RPMI8226 (cell line): Measurements from ENCODE around the gene PTPA.
"Not testable (repeated sequence)": the region's sequence is repeated elsewhere in the genome, so short reads cannot be mapped to it uniquely, and the experiment has no call there.

Source experiments
- DNase-seq: peaks from one replicate; pipeline ENCODE4 v3.0.0-alpha.2; 2015

The PTPA gene

DNA sequence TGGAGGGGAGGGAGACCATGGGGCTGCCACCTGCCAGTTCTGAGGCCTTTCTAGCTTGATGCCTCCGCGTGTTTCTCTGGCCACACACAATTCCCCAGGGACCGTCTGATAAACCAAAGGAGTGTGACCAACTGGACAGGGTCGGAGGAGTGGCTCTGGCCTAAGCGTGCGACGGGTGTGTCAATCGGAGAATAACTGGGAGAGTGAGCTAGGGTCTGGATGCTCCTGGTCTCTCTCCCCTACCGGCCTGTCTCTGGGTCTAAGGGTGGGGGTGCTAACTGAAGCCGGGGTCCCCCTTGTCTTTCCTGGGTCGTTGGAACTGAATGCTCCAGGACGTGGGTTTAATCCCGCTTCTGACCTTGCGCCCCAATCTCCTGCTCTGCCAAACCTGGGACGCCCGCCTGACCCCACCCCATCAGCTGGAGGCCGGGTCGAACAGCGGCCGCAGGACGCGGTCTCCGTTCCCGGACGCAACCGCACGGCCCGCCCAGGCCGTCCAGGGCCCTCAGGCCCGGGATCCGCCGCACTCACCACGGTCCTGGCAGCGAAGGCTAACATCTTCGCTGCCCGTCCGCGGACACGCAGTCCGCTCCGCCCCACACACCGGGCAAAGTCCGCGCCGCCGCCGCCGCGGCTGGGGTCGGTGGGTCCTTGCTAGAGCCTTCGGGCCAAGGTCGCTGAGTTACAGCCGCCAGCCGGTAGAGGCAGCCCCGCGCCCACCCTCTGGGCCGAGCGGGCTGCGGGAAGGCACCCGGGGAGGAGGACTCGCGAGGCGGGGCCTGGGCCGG, 1.1 kb upstream of the PTPA start:
- no peak for DNase-seq

DNA sequence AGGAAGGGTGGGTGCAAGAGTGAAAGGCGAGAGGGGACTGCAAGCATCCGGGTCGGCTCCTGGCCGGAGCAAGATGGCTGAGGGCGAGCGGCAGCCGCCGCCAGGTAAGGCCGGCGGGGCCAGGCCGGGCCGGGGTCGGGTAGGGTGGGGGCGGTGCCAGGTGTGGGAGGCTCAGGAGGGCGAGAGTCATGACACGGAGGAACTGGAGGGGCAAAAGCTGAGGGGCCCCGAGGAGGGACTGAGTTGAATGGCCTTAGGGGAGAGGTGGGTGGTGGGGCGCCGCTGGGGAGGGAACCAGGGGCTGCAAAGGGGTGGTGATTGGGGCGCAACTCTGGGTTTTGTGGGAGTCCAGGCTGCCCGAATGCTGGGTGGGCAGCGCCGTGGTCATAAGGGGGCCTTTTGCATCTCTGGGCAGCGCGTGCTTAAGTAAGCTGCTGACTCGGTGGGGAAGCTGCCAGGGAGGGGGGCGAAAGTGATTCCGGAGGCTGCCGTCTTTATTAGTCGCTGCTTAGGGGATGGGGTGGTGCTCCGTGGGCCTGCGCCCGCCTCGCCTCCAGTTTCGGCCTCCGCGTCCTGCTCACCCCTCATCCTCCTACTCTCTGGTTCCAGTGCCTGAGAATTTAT, 425 bp downstream of the PTPA start:
- peak; percentile 55 for DNase-seq

DNA sequence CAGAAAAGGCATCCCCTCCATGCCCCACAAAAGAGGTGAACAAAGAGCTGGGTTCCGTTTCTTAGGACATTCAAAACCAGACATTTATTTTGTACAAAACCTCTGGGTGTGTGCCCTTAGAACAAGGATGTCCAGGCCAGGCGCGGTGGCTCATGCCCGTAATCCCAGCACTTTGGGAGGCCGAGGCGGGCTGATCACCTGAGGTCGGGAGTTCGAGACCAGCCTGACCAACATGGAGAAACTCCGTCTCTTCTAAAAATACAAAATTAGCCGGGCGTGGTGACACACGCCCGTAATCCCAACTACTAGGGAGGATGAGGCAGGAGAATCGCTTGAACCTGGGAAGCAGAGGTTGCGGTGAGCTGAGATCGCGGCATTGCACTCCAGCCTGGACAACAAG, 1.3 kb downstream of the PTPA start:
- not testable (repeated sequence) for DNase-seq

DNA sequence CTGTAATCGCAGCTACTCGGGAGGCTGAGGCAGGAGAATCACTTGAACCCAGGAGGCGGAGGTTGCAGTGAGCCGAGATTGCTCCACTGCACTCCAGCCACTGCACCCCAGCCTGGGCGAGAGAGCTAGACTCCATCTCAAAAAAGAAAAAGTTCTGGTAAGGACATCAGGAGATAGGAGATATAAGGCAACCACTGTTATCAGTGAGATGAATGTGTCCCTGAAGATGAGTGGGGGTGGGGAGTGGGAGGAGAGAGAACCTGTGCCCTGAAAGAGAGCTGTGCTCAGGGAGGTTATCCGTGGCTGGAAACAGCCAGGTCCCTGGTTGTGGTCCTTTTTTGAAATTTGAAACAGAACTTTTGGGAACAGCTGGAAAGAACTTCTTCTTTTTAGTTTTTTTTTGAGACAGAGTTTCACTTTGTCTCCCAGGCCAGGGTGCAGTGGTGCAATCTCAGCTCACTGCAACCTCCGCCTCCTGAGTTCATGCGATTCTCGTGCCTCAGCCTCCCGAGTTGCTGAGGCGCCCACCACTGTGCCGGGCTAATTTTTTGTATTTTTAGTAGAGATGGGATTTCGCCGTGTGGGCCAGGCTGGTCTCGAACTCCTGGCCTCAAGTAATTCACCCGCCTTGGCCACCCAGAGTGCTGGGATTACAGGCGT, 2.6 kb downstream of the PTPA start:
- DNase-seq, result no peak

DNA sequence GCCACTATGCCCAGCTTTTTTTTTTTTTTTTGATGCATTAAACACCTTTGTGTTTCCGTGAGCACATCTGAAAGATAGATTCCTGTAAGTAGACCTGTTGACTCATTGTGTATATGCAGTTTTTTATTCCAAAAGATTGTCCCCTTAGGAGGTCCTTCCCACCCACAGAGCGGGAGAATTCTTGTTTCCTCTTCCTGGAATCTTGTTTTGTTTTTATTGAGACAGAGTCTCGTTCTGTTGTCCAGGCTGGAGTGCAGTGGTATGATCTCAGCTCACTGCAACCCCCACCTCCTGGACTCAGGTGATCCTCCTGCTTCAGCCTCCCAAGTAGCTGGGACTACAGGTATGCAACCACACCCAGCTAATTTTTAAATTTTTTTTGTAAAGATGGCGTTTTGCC, 7.6 kb downstream of the PTPA start:
- DNase-seq, result no peak

DNA sequence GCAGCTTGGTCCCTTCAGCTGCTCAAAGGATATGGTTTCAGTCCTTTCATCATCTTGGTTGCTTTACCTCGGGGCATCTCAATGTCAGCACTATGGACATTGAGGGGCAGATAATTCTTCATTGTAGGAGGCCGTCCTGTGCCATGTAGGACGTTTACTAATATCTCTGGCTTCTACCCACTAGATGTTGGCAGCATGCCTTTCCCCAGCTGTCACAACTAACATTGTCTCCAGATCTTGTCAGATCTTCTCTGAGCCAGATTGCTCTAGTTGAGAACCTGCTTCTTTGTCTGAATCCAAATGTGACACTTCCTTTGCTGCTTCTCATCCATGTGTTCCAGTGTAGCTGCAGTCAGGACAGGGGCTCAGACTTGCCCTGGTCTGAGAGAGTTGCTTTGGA, 10.3 kb downstream of the PTPA start:
- no peak for DNase-seq

DNA sequence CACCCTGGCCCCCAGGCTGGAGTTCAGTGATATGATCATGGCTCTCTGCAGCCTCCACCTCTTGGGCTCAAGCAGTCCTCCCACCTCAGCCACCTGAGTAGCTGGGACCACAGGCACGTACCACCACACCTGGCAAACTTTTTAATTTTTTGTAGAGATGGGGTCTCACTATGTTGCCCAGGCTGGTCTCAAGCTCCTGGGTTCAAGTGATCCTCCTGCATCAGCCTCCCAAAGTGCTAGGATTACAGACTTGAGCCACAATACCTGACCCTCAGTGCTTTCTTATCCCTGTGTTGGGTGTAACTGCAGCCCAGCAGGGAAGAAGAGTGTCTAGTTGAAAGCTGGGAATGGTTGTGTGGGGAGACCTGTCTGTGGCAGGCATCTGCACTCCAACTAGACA, 10.9 kb downstream of the PTPA start:
- no peak for DNase-seq

DNA sequence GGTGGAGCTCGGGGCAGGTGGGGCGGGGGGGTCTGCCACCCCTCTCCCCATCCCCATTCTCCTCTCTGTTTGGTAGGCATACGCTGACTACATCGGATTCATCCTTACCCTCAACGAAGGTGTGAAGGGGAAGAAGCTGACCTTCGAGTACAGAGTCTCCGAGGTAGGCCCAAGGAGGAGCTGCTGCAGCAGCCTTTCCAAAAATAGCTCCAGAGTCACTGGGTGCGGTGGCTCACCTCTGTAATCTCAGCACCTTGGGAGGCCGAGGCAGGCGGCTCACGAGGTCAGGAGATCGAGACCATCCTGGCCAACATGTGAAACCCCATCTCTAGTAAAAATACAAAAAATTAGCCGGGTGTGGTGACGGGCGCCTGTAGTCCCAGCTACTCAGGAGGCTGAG, 11.8 kb downstream of the PTPA start:
- DNase-seq, result not testable (repeated sequence)

DNA sequence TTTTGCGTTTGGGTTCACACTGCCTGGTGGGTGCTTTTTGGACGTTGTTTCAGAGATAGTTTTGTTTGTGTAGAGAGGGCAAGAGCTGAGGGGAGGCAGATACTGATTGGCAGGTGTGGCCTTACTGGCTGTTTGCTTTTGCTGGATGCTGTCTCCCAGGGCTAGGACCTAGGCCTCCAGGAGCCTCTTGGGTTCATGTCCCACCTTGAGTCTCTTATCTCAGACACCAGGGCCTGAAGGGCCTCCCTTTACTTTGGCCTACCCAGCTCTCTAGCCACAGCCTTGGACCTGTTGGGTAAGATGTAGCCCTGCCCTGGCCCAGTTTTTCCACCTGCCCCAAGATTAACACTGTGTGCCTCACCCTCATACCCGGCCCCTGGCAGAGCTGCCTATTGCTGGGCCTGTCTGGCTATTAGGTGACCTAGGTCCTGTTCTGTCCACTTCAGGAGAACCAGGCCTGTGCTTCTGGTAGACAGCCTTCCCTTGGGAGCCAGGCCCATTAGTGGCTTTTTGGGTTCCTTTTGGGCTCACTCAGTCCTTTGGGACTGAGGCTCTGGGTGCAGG, 13.4 kb downstream of the PTPA start:
- DNase-seq, result no peak

DNA sequence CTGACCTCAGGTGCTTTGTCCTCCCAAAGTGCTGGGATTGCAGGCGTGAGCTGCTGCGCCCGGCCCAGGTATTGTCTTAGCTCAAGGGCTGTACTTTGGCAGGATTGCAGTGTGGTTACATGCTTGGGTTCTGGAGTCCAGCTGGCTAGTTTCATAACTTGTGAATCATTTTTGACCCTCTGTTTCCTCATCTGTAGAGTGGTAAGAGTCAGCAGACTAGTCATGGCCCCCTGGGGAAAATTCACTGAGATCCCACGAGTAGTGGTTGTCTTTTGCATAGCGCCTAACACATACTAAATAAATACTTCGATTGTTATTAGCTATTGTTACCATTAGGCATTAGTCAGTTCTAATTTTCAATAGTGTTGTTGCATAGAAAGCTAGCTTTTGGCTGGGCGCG, 14.3 kb downstream of the PTPA start:
- no peak for DNase-seq

DNA sequence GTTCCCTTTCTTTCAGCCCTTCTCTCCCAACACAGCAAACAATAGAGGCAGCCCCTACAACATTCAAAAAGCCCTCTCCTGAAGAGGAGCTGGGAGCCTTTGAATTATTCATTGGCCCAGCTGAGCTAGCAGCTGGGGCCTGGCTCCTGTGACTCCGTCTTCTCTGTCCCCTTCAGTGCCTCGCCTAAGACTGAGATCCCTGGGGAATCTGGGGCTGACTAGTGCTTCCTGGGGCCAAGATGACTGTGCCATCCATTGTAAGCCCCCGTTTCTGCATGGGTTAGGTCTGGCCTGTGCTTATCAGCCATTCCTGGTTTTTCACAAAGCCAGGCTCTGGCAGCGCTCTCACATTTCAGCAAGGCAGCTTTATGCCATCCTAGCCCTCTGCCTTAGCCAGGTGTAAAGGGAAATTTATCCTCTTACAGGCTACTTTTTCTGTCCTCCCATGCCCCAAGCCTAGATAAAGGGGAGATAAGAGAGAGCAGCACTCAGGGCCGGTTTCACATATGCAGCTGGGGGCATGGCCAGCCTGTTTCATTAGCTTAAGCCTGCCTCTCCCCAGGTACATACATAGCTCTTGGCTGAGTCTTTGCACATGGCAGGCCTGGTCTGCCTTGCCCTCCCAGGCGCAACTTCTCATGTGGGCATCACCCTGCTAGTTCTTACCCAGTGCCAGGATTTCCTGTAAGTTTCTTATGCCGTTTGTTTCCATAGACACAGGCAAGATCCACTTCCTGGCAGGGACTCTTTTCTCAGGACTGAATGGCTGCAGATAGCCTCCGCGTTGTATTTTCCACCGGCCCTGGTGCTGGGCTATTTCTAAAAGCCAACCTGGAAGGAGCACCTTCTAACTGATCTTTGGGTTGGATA, 15.8 kb downstream of the PTPA start:
- DNase-seq, result no peak

DNA sequence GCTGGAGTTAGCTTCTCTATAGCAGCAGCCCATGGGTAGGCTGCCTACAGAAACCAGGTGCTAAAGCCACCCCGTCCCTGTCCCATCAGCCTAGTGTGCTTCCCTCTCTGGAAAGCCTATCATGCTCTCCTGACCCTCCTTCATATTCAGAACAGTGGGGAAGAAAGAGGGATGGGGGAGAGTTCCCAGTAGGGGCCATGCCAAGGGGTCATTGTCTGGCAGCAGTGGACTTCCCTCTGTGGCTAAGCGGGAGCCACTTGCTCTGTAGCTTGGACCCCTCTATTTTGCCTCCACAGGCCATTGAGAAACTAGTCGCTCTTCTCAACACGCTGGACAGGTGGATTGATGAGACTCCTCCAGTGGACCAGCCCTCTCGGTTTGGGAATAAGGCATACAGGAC, 17.5 kb downstream of the PTPA start:
- DNase-seq, result no peak

DNA sequence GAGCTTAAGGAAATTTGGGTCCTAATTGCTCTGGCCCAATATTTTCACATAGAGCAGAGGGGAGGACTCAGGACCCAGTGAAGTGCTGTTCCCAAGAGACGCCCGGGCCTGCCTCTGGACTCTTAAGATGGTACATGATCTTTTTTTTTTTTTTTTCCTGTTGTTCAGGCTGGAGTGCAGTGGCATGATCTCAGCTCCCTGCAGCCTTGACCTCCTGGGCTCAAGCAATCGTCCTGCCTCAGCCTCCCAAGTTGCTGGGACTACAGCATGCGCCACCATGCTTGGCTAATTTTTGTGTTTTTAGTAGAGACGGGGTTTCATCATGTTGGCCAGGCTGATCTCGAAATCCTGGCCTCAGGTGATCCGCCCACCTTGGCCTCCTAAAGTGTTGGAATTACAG, 19.1 kb downstream of the PTPA start:
- not testable (repeated sequence) for DNase-seq

DNA sequence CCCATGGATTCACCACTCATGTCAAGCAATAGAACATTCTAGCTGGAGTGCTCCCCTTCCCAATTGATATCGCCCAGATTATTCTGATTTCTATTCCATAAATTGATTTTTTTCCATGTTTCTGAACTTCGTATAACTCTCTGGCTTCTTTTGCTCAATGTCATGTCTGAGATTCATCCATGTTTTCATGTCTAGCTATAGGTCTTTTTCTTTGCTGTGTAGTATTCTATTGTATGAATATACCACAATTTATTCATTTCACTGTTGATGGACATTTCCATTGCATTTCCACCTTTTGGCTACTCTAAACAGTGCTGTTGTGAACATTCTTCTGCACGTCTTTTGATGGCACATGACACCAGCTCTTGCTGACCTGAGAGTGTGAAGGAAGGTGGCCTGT, 19.6 kb downstream of the PTPA start:
- no peak for DNase-seq

DNA sequence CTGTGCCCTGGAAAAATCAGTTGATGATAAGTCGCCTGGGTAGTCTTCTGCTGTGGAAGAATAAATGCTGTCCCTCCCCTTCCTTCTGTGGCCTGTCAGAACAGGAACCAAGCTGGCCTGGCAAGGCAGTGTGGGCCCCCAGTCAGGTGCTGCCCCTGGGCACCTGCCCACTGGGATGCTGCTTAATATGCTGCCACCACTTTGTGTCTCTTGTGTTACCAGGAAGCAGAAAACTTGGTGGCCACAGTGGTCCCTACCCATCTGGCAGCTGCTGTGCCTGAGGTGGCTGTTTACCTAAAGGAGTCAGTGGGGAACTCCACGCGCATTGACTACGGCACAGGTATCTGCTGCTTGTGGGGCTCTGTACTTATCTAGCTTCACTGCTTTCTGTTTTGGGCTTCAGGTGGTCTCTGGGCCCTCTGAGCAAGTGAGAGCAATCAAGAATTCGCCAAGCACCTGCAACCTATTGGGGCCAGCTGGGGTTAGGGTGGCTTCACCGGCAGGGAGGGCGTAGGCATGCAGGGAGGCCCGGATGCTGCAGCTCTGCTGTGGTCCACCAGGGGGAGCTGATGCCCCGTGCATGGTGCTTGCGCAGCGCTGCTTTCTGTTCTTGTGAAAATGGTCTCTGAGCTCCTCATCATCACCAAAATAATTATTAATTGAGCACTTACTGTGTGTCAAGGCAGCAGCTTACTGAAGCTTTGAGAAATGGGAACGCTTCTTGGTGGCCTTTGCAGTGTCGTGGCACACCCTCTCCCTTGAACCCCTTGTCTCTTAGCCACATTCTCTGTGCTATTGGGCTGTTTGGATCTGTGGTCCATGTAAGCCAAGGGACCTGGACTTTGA, 20.3 kb downstream of the PTPA start:
- DNase-seq, result peak; percentile 77

DNA sequence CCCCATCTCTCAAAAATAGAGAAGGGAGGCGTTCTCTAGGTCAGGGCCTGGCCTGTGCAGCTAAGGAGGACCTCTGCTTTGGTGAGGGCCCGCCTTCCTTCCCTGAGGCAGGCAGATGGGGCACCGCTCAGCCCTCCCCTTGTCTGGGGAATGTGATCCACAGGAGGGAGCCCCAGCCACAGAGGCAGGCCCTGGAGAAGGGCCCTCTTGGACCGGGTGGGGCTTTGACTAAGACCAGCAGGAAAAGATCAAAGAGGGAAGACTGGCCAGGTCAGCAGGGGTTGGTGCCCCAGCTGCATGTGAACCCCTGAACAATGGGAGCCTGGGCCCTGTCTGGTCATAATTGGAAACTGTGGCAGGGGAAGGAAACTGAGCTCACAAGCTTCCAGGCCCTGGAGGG, 21.9 kb downstream of the PTPA start:
- no peak for DNase-seq

DNA sequence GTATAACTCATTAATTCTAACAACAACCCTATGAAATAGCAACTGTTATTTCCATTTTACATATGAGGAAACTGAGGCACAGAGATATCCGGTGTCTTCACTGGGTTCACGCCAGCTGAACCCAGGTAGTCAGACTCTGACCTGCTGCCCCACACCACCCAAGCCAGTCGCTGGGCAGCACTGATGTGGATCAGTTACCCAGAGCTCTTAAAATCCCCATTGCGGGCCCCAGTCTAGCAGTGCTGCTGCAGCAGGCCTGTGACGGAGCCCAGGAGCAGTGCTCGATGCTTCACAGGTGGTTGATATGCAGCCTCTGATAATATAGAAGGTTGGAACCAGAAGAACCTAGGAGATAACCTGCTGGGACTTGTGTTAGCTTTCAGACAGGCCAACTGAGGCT, 24.3 kb downstream of the PTPA start:
- no peak for DNase-seq

DNA sequence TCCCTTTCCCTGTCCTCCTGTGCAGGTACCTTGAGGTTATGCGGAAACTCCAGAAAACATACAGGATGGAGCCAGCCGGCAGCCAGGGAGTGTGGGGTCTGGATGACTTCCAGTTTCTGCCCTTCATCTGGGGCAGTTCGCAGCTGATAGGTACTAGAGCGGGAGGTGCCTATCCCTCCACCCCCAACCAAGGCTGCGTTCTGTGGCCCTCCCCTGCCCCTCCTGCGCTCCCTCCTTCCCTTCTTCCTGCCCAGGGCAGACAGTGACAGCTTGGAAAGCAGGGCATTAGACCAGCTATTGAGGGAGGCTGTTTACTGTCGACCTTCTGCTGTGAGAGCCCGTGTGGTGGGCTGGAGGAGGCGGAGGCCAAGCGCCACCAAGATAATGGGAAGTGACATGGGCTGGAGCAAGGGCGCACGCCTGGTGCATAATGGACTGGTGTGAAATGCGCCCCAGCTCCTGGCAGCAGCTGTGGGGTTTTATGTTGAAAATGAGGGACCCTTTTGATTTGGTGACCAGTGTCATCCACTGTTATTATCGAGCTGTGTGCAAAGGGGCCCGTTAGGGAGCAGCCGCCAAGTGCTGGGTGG, 25.3 kb downstream of the PTPA start:
- DNase-seq, result no peak

DNA sequence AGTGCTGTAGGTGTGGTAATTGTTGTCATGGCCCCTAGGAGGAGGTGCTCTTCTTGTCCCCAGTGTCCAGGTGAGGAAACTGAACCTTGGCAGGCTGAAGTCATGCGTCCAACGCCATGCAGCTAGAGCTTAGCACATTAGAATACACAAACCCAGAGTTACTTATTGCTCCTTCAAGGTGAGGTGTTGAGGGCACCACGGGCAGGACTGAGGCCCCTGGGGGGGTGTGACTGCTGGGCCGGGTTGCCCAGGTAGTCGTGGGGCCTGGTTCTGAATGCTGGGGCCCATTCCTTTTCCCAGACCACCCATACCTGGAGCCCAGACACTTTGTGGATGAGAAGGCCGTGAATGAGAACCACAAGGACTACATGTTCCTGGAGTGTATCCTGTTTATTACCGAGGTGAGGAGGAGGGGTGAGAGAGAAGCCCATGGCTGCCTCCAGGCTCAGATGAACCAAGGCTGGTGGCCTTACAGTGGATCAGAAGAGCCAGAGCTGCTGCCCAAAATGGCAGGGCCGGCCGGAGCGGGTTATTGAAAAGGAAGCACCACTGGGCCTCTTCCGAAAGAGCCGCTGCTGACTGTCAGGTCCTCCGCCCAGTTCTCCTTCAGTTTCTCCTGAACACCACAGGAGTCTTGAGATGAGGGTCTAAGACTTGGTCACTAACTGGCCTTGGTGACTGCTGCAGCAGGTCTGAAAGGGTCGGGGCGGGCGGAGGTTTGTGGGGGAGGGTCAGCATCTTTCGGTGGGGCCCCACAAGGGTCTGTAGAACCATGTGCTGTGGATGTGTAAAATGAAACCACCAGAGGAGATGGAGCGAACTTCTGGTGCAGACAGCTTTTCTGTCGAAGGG, 26.3 kb downstream of the PTPA start:
- no peak for DNase-seq

DNA sequence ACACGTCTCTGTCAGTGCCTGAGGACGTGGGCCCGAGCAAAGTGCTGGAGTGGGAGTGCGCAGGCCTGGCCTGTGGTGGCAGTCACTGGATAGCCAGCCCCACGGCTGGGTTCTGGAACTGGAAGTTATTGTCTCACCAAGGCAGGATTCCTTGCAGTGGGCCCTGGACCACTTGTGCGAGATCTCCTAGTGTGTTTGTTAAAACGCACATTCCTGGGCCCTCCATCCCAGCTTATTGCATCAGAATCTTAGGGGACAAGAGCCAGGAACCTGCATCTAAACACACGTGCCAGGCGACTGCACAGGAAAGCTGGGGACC, 26.9 kb downstream of the PTPA start:
- no peak for DNase-seq
